SK-N-SH (cell line): Measurements from ENCODE around the gene RRBP1. TPM values are rescaled to one million over a fixed set of nuclear protein-coding genes. Genes with fewer than 3 reads are reported as not detected.

ENCODE experiments used
- CTCF ChIA-PET: fragments of 300-600, 350-600 bp; formaldehyde crosslinking; extraction: SDS; loops from one replicate; lab custom pipeline; 2021; lab: Yijun Ruan, JAX
- POLR2A ChIA-PET: fragments of 350-600 bp; sonication (Branson Sonifier 250); formaldehyde crosslinking; extraction: SDS; loops from one replicate; lab custom pipeline; 2020; ENCODE audit warnings: antibody characterized with exemption, inconsistent platforms; lab: Yijun Ruan, JAX
- DNase-seq: peaks from one replicate; pipeline ENCODE4 v3.0.0; 2012
- H2AFZ ChIP-seq: fragments of 200-600 bp; sonication (generic); 2 replicates; pipeline ENCODE4 v1.8.1; 2016; ENCODE audit warnings: antibody characterized with exemption, mild to moderate bottlenecking, low read depth
- H3F3A ChIP-seq: fragments of 200-600 bp; sonication (generic); replicated peaks from 2 replicates; pipeline ENCODE3; 2016; ENCODE audit warnings: antibody characterized with exemption, mild to moderate bottlenecking; ENCODE audit not compliant: insufficient read depth
- H3K27ac ChIP-seq, 2 experiments: fragments of 200-500 bp in 1 of 2; fragments of 200-600 bp in 1 of 2; sonication (Bioruptor generic) in 1 of 2; sonication (generic), shearing (Covaris generic) in 1 of 2; 2 replicates each; pipeline versions ENCODE4 v1.5.1 to v1.6.1; 2014 to 2016; ENCODE audit warnings: low read depth in 2 of 2, inconsistent platforms in 1 of 2, low read length in 1 of 2, mild to moderate bottlenecking in 1 of 2, mixed read lengths in 1 of 2
- H3K27me3 ChIP-seq: fragments of 200-600 bp; sonication (generic), shearing (Covaris generic); 2 replicates; pipeline ENCODE4 v1.6.1; 2016; ENCODE audit warnings: mixed run types; ENCODE audit not compliant: insufficient read depth
- H3K36me3 ChIP-seq, 2 experiments: fragments of 200-500 bp in 1 of 2; fragments of 200-600 bp in 1 of 2; sonication (Bioruptor generic) in 1 of 2; sonication (generic) in 1 of 2; replicated peaks in 1 of 2; 2 replicates each; pipeline versions ENCODE3 to v1.5.1; 2014 to 2016; ENCODE audit warnings: low read length in 1 of 2, mild to moderate bottlenecking in 1 of 2; ENCODE audit not compliant: insufficient read depth in 2 of 2, control insufficient read depth in 1 of 2
- H3K4me1 ChIP-seq, 2 experiments: fragments of 200-500 bp in 1 of 2; fragments of 200-600 bp in 1 of 2; sonication (Bioruptor generic) in 1 of 2; sonication (generic), shearing (Covaris generic) in 1 of 2; 2 replicates each; pipeline versions ENCODE4 v1.5.1 to v1.6.1; 2014 to 2016; ENCODE audit warnings: low read depth in 1 of 2, low read length in 1 of 2, mixed run types in 1 of 2; ENCODE audit not compliant: insufficient read depth in 2 of 2, control insufficient read depth in 1 of 2
- H3K4me2 ChIP-seq: fragments of 200-600 bp; sonication (generic), shearing (Covaris generic); 2 replicates; pipeline ENCODE4 v1.6.1; 2017; ENCODE audit warnings: mixed run types
- H3K4me3 ChIP-seq, 2 experiments: fragments of 200-500 bp in 1 of 2; fragments of 200-600 bp in 1 of 2; sonication (Bioruptor generic) in 1 of 2; sonication (generic), shearing (Covaris generic) in 1 of 2; 2 replicates each; pipeline versions ENCODE4 v1.5.1 to v1.8.1; 2014 to 2016; ENCODE audit warnings: low read depth in 2 of 2, inconsistent platforms in 1 of 2, low read length in 1 of 2, mild to moderate bottlenecking in 1 of 2, mixed read lengths in 1 of 2, moderate library complexity in 1 of 2
- H3K79me2 ChIP-seq: fragments of 200-600 bp; sonication (generic); 2 replicates; pipeline ENCODE4 v1.8.1; 2017; ENCODE audit warnings: mild to moderate bottlenecking; ENCODE audit not compliant: insufficient read depth
- H3K9ac ChIP-seq: fragments of 200-600 bp; sonication (generic); 2 replicates; pipeline ENCODE4 v1.6.1; 2017; ENCODE audit warnings: mixed run types
- H3K9me2 ChIP-seq: fragments of 200-600 bp; sonication (generic); 2 replicates; pipeline ENCODE4 v1.6.1; 2017; ENCODE audit warnings: mixed run types
- H3K9me3 ChIP-seq: fragments of 200-600 bp; sonication (generic); 2 replicates; pipeline ENCODE4 v1.6.1; 2017; ENCODE audit warnings: mixed run types, mild to moderate bottlenecking, moderate library complexity
- H4K20me1 ChIP-seq: fragments of 200-600 bp; sonication (generic); 2 replicates; pipeline ENCODE4 v1.6.1; 2017; ENCODE audit warnings: mild to moderate bottlenecking, mixed run types; ENCODE audit not compliant: insufficient read depth
- CHD2 ChIP-seq: fragments of 150-350 bp; IDR thresholded peaks from 2 replicates; pipeline ENCODE4 v1.6.1; 2018; ENCODE audit warnings: low read length; ENCODE audit not compliant: partially characterized antibody
- ELF1 ChIP-seq: IDR thresholded peaks from 2 replicates; pipeline ENCODE4 v1.4.0; 2012
- FOSL2 ChIP-seq: IDR thresholded peaks from 2 replicates; pipeline ENCODE4 v1.4.0; 2012; ENCODE audit warnings: low read depth, mild to moderate bottlenecking, moderate library complexity, borderline replicate concordance
- FOXM1 ChIP-seq: IDR thresholded peaks from 2 replicates; pipeline ENCODE4 v1.4.0; 2012; ENCODE audit warnings: low read depth, mild to moderate bottlenecking
- GABPA ChIP-seq: IDR thresholded peaks from 2 replicates; pipeline ENCODE4 v1.4.0; 2012; ENCODE audit warnings: low read depth, mild to moderate bottlenecking
- GATA2 ChIP-seq: sonication (generic); formaldehyde crosslinking; IDR thresholded peaks from 2 replicates; pipeline ENCODE4 v1.5.0; 2020; ENCODE audit warnings: mild to moderate bottlenecking, missing genetic modification reagents
- JUND ChIP-seq: IDR thresholded peaks from 2 replicates; pipeline ENCODE4 v1.4.0; 2012
- MEF2A ChIP-seq: IDR thresholded peaks from 2 replicates; pipeline ENCODE4 v1.4.0; 2012; ENCODE audit warnings: low read depth, borderline replicate concordance
- MXI1 ChIP-seq: IDR thresholded peaks from 2 replicates; pipeline ENCODE4 v1.6.1; 2012; ENCODE audit warnings: mild to moderate bottlenecking, low read depth, low read length, improper control_type of control experiment
- NRF1 ChIP-seq: IDR thresholded peaks from 2 replicates; pipeline ENCODE4 v1.6.1; 2012; ENCODE audit warnings: low read depth, mild to moderate bottlenecking, low read length
- POLR2AphosphoS5 ChIP-seq: IDR thresholded peaks from 2 replicates; pipeline ENCODE4 v1.6.1; 2012; ENCODE audit warnings: low read depth, low read length
- RCOR1 ChIP-seq: fragments of 150-350 bp; IDR thresholded peaks from 2 replicates; pipeline ENCODE4 v1.6.1; 2017; ENCODE audit warnings: antibody characterized with exemption, low read length
- RFX5 ChIP-seq: IDR thresholded peaks from 2 replicates; pipeline ENCODE4 v1.6.1; 2012; ENCODE audit warnings: mild to moderate bottlenecking, improper control_type of control experiment, low read length
- RXRA ChIP-seq: IDR thresholded peaks from 2 replicates; pipeline ENCODE4 v1.4.0; 2012; ENCODE audit warnings: low read depth, mild to moderate bottlenecking, borderline replicate concordance
- SMC3 ChIP-seq: IDR thresholded peaks from 2 replicates; pipeline ENCODE4 v1.6.1; 2012; ENCODE audit warnings: low read depth, low read length, improper control_type of control experiment
- TCF12 ChIP-seq: IDR thresholded peaks from 2 replicates; pipeline ENCODE4 v1.4.0; 2012
- YY1 ChIP-seq: IDR thresholded peaks from 2 replicates; pipeline ENCODE4 v1.4.0; 2012; ENCODE audit warnings: low read depth, mild to moderate bottlenecking
- WGBS: methylation state at CpG from one replicate; pipeline ENCODE4 v1.1.6; 2017; ENCODE audit warnings: low lambda C conversion rate; 5-methylcytosine and 5-hydroxymethylcytosine counted together
- polyA plus RNA-seq, 3 experiments: library from polyadenylated mRNA; depleted of rRNA; stranded (reverse); fragments of >200 nt; gene quantifications; 2 replicates each; pipeline ENCODE4 v1.2.3, GENCODE V29; 2012
- TF ChIP-seq, protein P1 (sequence below): IDR thresholded peaks from 2 replicates; pipeline ENCODE4; 2012
- TF ChIP-seq, protein P2 (sequence below): fragments of 150-350 bp; IDR thresholded peaks from 2 replicates; pipeline ENCODE4 v1.6.1; 2017; ENCODE audit warnings: antibody characterized with exemption, low read length, low read depth, borderline replicate concordance
- TF ChIP-seq, protein P3 (sequence below): IDR thresholded peaks from 2 replicates; pipeline ENCODE4 v1.6.1; 2012; ENCODE audit warnings: mild to moderate bottlenecking, low read depth, low read length, moderate library complexity
- TF ChIP-seq, protein P4 (sequence below): IDR thresholded peaks from 2 replicates; pipeline ENCODE4 v1.4.0; 2012; ENCODE audit warnings: low read depth
- TF ChIP-seq, protein P5 (sequence below): fragments of 150-350 bp; IDR thresholded peaks from 2 replicates; pipeline ENCODE4 v1.6.1; 2016; ENCODE audit warnings: mild to moderate bottlenecking, low read depth, low read length

Gene RRBP1
- polyA plus RNA-seq, 1 of the 3 experiments (the other 2 are of a cell fraction), result 50.2 TPM

DNA sequence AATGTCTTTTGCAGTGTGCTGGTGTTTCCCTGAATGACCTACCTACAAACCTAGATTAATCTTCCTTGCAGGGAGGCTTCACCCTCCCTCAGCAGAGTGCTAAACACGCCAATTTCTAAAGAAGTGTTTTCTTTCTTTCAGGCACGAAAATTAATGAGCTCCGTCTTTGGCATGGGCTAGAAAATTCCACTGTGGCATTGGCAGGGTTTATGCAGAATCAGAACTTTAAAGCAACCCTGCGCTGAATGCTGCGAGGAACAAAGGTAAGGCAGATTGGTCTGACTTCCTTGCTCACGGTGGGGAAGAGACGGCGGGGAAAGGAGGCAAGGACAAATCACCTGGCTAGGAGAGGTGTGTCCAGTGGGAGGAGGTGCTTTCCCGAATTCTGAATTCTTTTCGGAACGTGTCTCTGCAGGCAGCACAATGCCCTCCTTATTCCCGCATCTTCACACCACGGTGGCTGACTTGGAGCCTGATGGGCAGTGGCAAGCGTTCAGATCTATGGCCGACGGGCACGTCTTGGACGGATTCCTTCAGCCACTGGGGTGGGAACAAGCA, 11.5 kb upstream of the RRBP1 start:
- Histone ChIP-seq H3K27ac (no peak overlapping the region), H3K4me2 (no peak overlapping the region), H3K36me3 (no peaks in the 10 kb centered on the region), H3K4me3 (no peak overlapping the region), H3K9ac (no peak overlapping the region), H3K79me2 (no peaks in the 10 kb centered on the region), H2AFZ (no peak overlapping the region), H3K9me3 (no peaks in the 10 kb centered on the region), H3K9me2 (no peaks in the 10 kb centered on the region), H4K20me1 (no peaks in the 10 kb centered on the region), H3F3A (no peaks in the 10 kb centered on the region), H3K4me1 (no peaks in the 10 kb centered on the region), H3K27me3 (peaks cover 7% of the 10 kb centered on the region; the same call in 1 of the 2 replicates)
- ChIA-PET CTCF (interaction anchor here (3.7 kb wide), 1 partner anchor 11 kb away, joined by 17 read pairs; the partner anchor contains the start of gene RRBP1), POLR2A (no interaction called here)
- TF ChIP-seq SMC3, result no peak
- TF ChIP-seq YY1, result no peak
- TF ChIP-seq MXI1, result no peak
- TF ChIP-seq RFX5, result no peak
- no peak for TF ChIP-seq RCOR1
- TF ChIP-seq CHD2, result no peak
- no peak for TF ChIP-seq TCF12
- TF ChIP-seq, protein P1, sequence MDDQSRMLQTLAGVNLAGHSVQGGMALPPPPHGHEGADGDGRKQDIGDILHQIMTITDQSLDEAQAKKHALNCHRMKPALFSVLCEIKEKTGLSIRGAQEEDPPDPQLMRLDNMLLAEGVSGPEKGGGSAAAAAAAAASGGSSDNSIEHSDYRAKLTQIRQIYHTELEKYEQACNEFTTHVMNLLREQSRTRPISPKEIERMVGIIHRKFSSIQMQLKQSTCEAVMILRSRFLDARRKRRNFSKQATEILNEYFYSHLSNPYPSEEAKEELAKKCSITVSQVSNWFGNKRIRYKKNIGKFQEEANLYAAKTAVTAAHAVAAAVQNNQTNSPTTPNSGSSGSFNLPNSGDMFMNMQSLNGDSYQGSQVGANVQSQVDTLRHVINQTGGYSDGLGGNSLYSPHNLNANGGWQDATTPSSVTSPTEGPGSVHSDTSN, result no peak
- TF ChIP-seq, protein P2, sequence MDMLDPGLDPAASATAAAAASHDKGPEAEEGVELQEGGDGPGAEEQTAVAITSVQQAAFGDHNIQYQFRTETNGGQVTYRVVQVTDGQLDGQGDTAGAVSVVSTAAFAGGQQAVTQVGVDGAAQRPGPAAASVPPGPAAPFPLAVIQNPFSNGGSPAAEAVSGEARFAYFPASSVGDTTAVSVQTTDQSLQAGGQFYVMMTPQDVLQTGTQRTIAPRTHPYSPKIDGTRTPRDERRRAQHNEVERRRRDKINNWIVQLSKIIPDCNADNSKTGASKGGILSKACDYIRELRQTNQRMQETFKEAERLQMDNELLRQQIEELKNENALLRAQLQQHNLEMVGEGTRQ, result no peak
- no peak for TF ChIP-seq GABPA
- DNase-seq, result no peak
- 59% methylated on average over 18 of the region's 18 CpGs for WGBS

DNA sequence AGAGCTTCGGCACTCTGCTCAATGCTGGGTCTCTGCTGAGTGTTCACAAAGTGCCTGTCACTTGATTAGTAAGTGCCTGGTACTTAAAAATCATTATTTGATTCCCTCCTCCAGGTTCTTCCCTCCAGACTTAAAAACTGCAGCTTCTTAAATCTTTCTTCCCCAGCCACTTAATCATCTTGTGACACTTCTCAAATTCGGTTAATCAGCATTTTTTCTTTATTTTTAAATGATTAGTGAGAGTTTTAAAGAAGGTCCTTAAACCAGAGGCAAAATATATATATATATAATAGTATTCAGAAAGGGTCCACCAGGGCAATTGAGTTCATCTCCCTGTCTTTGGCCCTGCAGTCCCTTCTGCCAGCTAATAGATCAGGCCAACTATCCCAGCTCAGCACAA, 9.7 kb upstream of the RRBP1 start:
- Histone ChIP-seq H3K36me3 (no peaks in the 10 kb centered on the region), H3K79me2 (no peaks in the 10 kb centered on the region), H3K4me1 (no peaks in the 10 kb centered on the region), H3K27ac (no peak overlapping the region), H3K4me3 (no peak overlapping the region), H3K4me2 (no peak overlapping the region), H3F3A (no peaks in the 10 kb centered on the region), H3K9me2 (no peaks in the 10 kb centered on the region), H3K27me3 (peaks cover 8% of the 10 kb centered on the region; the same call in 1 of the 2 replicates), H2AFZ (no peak overlapping the region), H3K9ac (no peak overlapping the region), H4K20me1 (no peaks in the 10 kb centered on the region), H3K9me3 (no peaks in the 10 kb centered on the region)
- ChIA-PET CTCF (interaction anchor here (0.8 to 3.7 kb wide), 2 partner anchors 9 to 1728 kb away, joined by 3 to 17 read pairs; partner anchors contain the start of gene RRBP1), POLR2A (no interaction called here)
- no peak for DNase-seq
- 8% methylated on average over 2 of the region's 2 CpGs for WGBS
- TF ChIP-seq NRF1 (no peak), FOXM1 (no peak), GATA2 (CRISPR knock-in tag) (no peak), RXRA (no peak), GABPA (no peak), RFX5 (no peak), TCF12 (no peak), SMC3 (no peak), ELF1 (no peak), POLR2AphosphoS5 (no peak), CHD2 (no peak), RCOR1 (no peak), FOSL2 (no peak), JUND (no peak), MEF2A (no peak)
- TF ChIP-seq, protein P3, sequence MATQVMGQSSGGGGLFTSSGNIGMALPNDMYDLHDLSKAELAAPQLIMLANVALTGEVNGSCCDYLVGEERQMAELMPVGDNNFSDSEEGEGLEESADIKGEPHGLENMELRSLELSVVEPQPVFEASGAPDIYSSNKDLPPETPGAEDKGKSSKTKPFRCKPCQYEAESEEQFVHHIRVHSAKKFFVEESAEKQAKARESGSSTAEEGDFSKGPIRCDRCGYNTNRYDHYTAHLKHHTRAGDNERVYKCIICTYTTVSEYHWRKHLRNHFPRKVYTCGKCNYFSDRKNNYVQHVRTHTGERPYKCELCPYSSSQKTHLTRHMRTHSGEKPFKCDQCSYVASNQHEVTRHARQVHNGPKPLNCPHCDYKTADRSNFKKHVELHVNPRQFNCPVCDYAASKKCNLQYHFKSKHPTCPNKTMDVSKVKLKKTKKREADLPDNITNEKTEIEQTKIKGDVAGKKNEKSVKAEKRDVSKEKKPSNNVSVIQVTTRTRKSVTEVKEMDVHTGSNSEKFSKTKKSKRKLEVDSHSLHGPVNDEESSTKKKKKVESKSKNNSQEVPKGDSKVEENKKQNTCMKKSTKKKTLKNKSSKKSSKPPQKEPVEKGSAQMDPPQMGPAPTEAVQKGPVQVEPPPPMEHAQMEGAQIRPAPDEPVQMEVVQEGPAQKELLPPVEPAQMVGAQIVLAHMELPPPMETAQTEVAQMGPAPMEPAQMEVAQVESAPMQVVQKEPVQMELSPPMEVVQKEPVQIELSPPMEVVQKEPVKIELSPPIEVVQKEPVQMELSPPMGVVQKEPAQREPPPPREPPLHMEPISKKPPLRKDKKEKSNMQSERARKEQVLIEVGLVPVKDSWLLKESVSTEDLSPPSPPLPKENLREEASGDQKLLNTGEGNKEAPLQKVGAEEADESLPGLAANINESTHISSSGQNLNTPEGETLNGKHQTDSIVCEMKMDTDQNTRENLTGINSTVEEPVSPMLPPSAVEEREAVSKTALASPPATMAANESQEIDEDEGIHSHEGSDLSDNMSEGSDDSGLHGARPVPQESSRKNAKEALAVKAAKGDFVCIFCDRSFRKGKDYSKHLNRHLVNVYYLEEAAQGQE, result no peak
- TF ChIP-seq, protein P4, sequence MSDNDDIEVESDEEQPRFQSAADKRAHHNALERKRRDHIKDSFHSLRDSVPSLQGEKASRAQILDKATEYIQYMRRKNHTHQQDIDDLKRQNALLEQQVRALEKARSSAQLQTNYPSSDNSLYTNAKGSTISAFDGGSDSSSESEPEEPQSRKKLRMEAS, result no peak
- TF ChIP-seq, protein P5, sequence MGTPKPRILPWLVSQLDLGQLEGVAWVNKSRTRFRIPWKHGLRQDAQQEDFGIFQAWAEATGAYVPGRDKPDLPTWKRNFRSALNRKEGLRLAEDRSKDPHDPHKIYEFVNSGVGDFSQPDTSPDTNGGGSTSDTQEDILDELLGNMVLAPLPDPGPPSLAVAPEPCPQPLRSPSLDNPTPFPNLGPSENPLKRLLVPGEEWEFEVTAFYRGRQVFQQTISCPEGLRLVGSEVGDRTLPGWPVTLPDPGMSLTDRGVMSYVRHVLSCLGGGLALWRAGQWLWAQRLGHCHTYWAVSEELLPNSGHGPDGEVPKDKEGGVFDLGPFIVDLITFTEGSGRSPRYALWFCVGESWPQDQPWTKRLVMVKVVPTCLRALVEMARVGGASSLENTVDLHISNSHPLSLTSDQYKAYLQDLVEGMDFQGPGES, result no peak
